ENCODE measurements around the gene GPC6.

The GPC6 gene

DNA sequence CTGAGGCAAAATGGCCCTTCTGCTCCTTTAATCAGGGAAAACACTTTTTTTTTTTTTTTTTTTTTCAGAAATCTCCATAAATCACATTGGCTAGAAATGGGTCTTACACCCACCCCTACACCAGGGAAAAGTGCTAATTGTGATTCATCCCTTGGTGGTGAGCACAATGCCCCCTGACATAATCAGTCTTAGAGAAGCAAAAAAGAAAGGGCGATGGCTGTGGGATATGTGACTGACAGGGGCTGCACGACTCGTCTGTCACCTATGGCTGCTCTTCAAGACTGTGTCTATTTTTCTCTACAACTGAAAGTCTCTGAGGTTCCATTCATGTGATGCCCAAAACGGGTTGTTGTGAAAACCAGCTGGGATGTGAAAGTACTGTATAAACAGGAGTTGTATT lies 3.6 kb upstream of the GPC6 start:
- TF ChIP-seq, protein P1, sequence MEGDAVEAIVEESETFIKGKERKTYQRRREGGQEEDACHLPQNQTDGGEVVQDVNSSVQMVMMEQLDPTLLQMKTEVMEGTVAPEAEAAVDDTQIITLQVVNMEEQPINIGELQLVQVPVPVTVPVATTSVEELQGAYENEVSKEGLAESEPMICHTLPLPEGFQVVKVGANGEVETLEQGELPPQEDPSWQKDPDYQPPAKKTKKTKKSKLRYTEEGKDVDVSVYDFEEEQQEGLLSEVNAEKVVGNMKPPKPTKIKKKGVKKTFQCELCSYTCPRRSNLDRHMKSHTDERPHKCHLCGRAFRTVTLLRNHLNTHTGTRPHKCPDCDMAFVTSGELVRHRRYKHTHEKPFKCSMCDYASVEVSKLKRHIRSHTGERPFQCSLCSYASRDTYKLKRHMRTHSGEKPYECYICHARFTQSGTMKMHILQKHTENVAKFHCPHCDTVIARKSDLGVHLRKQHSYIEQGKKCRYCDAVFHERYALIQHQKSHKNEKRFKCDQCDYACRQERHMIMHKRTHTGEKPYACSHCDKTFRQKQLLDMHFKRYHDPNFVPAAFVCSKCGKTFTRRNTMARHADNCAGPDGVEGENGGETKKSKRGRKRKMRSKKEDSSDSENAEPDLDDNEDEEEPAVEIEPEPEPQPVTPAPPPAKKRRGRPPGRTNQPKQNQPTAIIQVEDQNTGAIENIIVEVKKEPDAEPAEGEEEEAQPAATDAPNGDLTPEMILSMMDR (conservative IDR thresholded peaks at IDR 0.05; ENCODE audit: low read length): no peak
- DNase-seq (ENCODE audit: low read depth): no peak
- no peak overlapping the region for H3K4me3 ChIP-seq (ENCODE audit: low read length)

DNA sequence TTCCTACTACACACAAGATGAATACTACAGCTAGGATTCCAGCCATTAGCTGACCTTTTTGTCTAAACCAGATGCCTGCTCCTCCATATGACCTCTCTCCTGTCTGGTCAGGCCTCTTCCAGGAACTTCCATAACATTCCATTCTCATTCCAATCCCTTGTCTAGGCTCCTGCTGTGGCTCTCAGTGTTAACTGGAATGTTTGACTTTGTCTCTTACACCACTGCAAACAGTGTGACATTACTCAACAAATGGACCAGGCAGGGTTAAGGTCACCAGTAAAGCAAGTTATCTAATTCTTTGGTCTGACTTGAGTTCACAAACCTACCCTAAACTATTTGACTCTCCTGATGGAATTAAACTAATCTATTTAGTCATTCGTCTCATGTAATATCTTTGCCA lies 2.1 kb upstream of the GPC6 start:
- TF ChIP-seq, protein P1 (conservative IDR thresholded peaks at IDR 0.05; ENCODE audit: low read length): no peak
- DNase-seq (ENCODE audit: low read depth): peak; percentile 84
- no peak overlapping the region for H3K4me3 ChIP-seq (ENCODE audit: low read length)

DNA sequence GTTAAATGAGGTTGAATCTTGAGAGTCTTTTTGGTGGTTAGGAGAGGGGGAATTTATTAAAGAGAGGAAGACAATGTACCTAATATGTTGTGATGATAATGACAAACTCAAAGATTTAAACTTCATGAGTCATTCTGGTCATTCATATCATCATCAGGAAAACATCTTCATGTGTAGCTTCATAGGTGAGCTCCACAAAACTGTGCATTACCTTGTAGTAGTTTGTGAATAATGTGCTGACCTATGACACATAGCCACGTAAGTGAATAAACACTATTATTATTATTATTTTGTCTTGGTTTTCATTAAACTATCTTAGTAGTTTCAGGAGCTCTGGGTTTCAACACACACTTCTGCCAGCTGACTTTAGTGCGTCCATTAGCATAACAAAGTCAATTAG lies 997 bp upstream of the GPC6 start:
- TF ChIP-seq, protein P1 (conservative IDR thresholded peaks at IDR 0.05; ENCODE audit: low read length): no peak
- DNase-seq (ENCODE audit: low read depth): no peak
- no peak overlapping the region for H3K4me3 ChIP-seq (ENCODE audit: low read length)

DNA sequence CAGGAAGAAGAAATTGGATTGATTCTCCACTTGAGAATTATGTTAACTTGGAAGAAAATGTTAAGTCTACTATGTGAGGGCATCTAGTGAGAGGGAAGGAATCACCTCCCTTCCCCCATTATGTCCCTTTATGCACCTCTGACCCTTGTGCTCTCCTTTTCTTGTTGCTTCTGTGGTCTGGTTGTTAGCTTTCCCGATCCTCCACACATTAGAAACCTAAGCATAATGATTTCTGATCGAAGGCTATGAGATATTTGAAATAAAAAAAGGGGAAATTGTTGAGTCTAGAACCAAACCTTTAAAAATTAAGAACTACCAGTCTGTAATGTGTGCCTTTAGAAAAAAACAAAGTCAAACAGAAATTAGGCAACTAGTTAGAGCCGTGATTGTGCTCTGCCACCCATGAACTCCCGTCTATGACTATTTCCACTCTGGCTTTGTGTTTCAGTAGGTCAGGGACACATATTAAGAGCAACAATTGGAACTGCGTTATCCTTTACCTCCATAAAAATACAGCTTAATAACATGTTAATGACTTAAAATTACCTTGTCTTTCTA lies 463 bp upstream of the GPC6 start:
- no peak for DNase-seq (ENCODE audit: low read depth)
- H3K4me3 ChIP-seq (ENCODE audit: low read length): peak overlapping the region; percentile 76
- TF ChIP-seq, protein P1 (conservative IDR thresholded peaks at IDR 0.05; ENCODE audit: low read length): no peak

DNA sequence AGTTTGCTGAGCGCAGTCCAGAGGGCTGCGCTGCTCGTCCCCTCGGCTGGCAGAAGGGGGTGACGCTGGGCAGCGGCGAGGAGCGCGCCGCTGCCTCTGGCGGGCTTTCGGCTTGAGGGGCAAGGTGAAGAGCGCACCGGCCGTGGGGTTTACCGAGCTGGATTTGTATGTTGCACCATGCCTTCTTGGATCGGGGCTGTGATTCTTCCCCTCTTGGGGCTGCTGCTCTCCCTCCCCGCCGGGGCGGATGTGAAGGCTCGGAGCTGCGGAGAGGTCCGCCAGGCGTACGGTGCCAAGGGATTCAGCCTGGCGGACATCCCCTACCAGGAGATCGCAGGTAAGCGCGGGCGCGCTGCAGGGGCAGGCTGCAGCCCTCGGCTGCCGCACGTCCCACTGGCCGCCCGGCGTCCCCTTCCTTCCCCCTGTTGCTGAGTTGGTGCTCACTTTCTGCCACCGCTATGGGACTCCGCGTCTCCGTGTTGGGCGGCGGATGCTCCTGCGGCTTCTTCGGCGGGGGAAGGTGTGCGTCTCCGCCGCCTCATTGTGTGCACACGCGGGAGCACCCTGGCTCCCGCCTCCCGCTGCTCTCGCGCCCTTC lies 772 bp downstream of the GPC6 start:
- peak; percentile 54 for DNase-seq (ENCODE audit: low read depth)
- H3K4me3 ChIP-seq (ENCODE audit: low read length): peak overlapping the region; percentile 76
- TF ChIP-seq, protein P1 (conservative IDR thresholded peaks at IDR 0.05; ENCODE audit: low read length): no peak

DNA sequence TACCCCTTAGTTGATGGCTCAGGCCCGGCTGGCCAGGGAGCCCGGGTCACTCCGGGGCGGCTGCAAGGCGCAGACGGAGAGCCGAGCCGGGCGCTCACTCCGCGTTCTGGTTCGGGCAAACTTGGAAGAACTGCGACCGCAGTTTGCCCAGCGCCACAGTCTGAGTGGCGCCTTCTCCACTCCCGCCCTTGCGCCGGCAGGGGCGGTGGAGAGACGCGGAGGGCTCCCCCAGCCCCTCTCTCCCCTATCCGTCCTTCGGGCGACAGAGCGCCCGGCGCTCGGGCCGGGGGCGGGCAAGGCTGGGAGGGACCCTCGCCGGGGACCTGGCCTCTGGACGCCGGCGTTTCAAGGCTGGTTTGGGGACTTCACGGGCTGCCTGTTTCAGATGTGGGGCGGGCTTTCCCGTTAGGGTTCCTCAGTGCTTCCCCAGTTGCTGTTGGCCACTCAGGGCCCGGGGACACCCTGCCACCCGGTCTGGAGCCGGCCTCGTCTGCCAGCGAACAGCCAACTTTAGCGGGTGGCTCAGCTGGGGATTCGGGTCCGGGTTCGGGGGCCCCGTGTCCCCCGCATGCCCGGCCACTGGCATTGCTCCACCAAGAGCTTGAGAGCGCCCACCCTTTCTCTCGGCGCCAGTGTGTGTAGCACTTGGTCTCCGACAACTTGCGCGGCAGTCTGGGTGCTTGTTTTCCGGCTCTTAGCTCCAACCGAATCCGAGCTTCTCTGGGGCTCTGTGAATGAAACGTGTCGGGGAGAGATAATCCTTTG lies 1.5 kb downstream of the GPC6 start:
- TF ChIP-seq, protein P1 (conservative IDR thresholded peaks at IDR 0.05; ENCODE audit: low read length): peak; percentile 62
- peak; percentile 89 for DNase-seq (ENCODE audit: low read depth)
- peak overlapping the region; percentile 76 for H3K4me3 ChIP-seq (ENCODE audit: low read length)

DNA sequence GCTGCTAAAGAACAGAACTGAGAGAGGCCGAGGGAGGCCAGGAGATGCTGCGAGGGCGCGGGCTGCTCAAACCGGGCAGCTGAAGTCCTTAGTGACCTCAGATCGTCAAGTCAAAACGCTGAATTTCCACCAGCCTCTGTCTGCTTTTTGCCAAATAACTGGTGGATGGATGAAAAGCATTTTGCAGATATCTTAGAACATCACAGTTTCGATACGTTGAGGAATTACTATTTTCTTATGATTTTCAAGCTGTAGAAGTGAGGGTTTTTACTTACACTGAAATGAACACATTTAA lies 2.0 kb downstream of the GPC6 start:
- peak overlapping the region; percentile 76 for H3K4me3 ChIP-seq (ENCODE audit: low read length)
- no peak for DNase-seq (ENCODE audit: low read depth)
- TF ChIP-seq, protein P1 (conservative IDR thresholded peaks at IDR 0.05; ENCODE audit: low read length): no peak
